ENCODE measurements around the gene FLCN.
"Not testable (repeated sequence)": the region's sequence is repeated elsewhere in the genome, so short reads cannot be mapped to it uniquely, and the experiment has no call there.

The FLCN gene

DNA sequence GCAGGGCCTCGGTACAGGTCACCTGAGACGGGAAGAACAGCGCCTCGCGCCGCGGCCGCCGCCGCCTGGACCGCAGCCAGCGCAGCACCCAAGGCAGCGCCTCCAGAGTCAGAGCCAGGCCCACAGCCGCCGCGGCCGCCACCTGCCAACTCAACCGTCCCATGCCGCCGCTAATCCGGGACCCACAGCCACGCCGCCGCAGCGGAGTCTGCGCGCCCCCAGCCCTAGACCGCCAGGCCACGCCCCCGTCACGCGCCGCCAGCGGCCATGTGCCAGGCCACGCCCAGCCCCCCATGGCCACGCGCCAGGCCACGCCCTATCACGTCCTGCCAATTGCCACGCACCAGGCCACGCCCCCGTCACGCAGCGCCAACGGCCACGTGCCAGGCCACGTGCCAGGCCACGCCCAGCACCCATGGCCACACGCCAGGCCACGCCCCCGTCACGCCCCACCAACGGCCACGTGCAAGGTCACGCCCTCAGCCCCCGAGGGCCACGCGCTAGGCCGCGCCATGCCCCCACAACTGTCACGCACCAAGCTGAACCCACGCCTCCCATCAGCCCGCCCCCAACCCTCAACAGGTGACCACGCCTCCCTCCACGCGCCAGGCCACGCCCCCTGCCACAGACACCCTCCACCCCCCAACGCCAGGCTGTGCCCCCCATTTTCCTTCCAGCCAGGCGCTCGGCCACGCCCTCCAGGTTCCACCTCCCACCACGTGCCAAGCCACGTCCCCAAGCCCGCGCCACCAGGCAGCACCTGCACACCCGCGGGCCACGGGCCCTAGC, 30.6 kb downstream of the FLCN start, which contains the start of gene PLD6:
PLD6 (minus strand) TSS at position 210 of the 789 bp plus-strand sequence; CDS start at position 163, 47 bp downstream.
- peak; percentile 91 for DNase-seq

- DNase-seq = peak; percentile 43
These were observed 31.4 kb downstream of the FLCN start for GRCh38 chr17:17205368-17206123.

GRCh38 chr17:17204635-17205231, 32.2 kb downstream of the FLCN start:
- no peak for DNase-seq

DNA sequence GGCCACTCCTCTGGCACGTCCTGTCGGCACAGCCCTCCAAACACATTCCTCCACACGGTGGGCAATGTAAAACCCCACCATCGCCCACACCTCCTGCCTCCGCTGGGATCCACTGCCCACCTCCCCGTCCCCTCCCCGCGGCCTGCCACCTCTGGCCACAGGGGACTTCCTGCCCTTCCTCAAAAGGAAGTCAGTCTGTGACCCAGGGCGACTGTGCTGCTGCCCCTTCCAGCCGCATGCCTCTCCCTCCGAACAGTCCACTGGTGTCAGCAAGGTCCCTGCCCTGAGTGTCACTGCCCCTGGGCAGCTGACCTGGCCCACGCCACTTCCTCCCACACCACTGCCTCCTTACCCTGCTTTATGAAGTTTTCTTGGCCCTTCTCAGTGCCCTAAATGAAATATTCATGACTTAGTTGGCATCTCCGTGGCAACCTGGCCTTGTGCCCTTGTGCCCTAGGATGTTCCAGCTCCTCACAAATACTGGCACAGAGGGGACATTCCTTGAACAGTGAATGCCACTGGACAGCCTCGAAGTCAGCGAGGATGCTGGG, 32.9 kb downstream of the FLCN start:
- no peak for DNase-seq

- no peak for DNase-seq
These were observed 33.7 kb downstream of the FLCN start for GRCh38 chr17:17203173-17203730.

DNA sequence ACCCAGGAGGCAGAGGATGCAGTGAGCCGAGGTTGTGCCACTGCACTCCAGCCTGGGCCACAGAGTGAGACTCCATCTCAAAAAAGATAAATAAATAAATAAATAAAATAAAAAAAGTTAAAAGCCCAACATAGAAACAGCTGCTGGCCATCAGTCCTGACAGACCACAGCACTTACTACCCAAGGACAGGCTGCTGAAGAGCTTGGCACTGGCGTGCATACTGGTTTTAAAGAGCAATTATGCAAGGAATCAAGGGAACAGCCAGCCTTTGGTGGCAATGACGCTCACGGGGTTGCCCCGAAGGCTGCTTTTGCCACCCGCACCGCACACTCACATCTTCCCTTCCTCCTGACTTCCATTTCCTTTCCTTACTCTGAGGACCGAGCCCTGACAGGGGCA, 35.1 kb downstream of the FLCN start:
- no peak for DNase-seq

DNA sequence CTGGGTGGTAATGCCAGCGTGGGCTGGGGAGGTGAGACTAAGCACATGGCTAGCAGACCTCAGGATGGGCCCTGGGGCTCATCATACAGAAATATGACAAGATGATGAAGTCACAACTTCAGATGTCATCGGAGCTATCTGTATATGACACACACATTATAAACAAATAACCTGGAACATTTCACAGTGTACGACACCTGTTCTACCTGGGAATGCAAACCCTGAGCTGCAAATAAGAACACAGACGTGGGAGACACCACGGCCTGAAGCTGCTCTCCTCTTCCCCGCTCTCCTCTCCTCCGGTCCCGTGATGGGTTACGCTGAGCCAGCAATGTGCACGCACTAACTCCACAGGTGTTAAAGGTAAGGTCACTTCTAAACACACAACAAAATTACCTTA, 35.7 kb downstream of the FLCN start:
- DNase-seq = no peak

DNA sequence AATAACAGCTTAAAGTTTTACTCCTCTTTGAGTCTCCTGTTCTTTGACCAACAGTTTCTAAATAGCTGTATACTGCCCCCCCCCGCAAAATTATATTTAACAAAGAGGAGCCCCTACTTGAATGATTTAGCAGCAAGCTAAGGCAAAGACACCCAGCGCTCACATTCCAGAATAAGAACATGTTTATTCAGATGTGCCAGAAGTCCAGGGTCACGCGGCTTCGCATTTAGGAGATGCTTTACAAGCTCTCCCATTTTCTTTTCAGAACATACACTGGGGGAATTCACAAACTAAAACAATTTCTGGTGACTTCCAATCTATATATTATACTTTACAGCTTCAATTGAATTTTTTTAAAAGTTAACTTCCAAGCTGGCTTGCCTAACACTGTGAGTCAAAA, 36.1 kb downstream of the FLCN start:
- no peak for DNase-seq

DNA sequence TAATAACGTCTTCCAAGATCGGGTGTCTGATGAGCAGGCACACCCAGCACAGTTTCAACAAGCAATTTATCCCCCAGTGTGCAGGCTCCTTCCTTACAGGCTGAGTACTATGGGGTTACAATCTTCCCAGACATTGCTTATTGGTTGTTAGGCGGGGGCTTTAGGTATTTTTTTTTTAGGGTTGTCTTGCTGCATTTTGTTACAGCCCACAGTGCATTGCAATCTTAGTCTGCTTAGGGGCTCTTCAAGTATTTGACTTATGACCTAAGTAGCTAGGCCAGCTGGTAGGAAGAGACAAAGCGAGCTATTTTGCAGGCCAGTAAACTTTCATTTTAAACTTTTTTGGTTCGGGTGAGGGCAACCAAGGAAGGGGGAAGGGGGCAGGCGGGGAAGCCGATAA, 36.7 kb downstream of the FLCN start:
- DNase-seq = no peak

DNA sequence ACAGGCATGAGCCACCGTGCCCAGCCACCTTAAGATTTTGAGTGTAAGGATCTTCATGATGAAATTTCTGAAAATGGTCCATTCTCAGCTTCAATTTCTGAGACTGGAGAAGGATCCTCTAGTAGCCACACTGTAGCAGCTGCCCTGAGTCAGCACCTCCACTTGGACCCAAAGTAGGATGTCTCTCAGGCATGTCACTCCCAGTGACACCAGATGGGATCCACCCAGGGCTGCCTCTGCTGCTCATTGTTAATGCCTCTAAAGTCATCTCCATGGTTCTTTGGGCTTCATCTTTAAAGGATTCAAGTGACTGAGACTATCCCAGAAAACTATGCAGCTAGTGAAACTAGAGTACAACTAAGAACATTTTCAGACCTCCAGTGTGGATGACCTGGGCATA, 38.7 kb downstream of the FLCN start:
- no peak for DNase-seq

DNA sequence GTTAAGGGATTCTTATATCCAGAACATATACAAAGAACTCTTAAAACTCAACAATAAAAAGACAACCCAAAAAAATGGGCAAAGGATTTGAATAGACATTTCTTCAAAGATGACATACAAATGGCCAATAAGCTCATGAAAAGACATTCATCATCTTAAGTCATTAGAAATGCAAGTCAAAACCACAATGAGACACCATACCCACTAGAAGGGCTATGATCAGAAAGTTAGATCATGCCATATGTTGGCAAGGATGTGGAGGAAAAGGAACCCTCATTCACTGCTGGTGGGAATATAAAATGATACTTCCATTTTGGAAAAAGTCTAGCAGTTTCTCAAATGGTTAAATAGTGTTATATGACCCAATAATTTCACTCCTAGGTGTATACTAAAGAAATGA, 40.2 kb downstream of the FLCN start:
- DNase-seq = no peak

DNA sequence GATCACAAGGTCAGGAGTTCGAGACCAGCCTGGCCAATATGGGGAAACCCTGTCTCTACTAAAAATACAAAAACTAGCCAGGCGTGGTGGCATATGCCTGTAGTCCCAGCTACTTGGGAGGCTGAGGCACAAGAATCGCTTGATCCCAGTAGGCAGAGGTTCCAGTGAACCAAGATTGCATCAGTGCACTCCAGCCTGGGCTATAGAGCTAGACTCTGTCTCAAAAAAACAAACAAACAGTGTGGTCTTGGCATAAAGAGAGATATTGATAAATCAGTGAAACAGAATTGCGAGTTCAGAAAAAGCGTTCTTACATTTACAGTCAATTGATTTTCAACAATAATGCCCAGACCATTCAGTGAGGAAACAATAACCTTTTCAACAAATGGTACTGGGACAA, 41.5 kb downstream of the FLCN start:
- not testable (repeated sequence) for DNase-seq

- DNase-seq = no peak
These were observed 45.0 kb downstream of the FLCN start for GRCh38 chr17:17191961-17192381.

DNA sequence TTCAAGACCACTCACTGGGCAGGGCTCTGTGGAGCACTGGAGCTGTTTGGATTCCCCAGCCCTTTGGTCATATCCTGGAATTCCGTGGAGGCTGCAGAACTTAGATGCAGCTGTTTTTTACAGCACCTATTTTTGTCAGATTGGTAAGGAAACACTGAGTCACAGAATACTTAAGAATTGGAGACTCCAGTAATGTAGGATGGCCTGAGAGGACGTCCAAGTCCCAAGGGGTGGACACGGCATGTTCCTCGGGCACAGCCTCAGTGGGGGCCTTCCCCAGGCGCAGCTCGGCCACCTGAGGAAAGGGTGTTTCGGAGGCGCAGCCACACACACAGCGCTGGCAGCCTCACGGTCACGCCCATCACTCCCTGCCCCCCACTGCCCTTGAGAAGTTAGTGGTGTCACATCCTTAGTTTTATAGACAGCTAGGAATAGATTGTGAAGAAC, 45.6 kb downstream of the FLCN start:
- DNase-seq = no peak

DNA sequence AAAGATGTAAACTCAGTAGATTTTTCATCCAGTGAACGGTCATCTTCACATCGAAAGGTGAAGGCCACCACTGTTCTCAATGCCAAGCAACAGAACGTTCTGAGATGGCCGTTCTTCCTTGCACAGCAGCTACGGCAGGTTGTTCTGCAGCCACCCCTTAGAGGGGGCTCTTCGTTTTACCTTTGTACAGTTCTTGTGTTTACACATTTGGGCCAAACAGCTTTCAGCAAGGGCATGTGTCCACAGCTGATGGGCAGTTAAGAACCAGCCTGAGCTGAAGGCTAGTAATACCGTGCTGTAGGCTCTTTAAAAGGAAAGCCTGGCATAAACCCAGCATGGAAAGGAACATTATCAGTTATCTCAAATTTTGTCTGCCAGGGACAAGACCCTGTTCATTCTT, 46.8 kb downstream of the FLCN start:
- DNase-seq = no peak

DNA sequence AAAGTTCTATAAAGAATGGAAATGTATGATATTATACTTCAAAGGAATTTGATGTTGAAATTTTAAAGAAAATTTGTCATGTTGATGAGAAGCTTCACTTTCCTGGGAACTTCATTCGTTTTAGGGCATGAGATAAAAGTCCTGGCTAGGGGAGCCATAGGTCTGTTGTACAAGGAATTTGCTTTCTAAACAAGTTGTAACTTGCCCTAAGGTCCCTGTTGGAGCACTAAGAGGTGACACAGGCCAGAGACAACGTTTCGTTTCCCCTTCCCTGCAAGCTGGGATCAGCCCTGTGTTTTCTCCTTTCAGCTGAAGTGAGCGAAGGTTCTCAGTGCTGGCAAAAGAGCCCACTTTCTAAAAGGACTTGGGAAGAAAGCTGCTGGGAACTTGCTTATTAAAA, 47.4 kb downstream of the FLCN start:
- no peak for DNase-seq

- no peak for DNase-seq
These were observed 48.4 kb downstream of the FLCN start for GRCh38 chr17:17188586-17188985.

GRCh38 chr17:17186551-17187505, 50.1 kb downstream of the FLCN start:
- DNase-seq = no peak

DNA sequence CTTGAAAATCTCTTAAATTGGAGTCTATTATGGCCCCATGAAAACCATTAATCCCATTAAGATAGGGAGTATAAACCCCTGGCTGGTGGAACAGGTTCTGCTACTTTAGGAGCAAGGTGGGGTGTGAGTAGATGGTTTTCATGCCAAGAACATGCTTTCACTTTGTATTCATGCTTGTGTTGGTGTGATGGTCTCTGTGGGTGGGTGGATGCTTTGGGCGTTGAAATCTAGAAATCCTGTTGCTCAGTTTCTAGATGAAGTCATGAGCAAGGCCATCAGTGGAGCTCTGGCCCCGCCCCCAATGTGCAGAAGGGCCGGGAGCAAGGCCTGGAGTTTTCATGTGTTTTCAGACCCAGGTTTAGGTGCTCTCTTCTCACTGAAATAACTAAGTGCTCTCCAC, 50.9 kb downstream of the FLCN start:
- no peak for DNase-seq

- DNase-seq = not testable (repeated sequence)
These were observed 51.8 kb downstream of the FLCN start for GRCh38 chr17:17184985-17185757.

GRCh38 chr17:17183744-17184143, 53.2 kb downstream of the FLCN start:
- no peak for DNase-seq
